GM23338 (cell line): ENCODE measurements around the gene DNAJA3. TPM values are rescaled to one million over a fixed set of nuclear protein-coding genes. Genes with fewer than 3 reads are reported as not detected.

Experiments used
- ATAC-seq: fragments of 200-7000 bp; cut with Tn5 transposase; 3 replicates; pipeline ENCODE4 v1.9.1; 2020
- DNase-seq: peaks from one replicate; pipeline ENCODE4 v3.0.0-alpha.2; 2015; ENCODE audit warnings: low spot score
- H2AFZ ChIP-seq: fragments of 200-600 bp; sonication (generic); 2 replicates; pipeline ENCODE4 v1.8.0; 2016; ENCODE audit warnings: antibody characterized with exemption, mild to moderate bottlenecking, moderate library complexity
- H3F3A ChIP-seq: fragments of 200-600 bp; sonication (generic); replicated peaks from 2 replicates; pipeline ENCODE4 v1.8.0; 2017; ENCODE audit warnings: antibody characterized with exemption, mixed run types, low read depth
- H3K27ac ChIP-seq: fragments of 200-600 bp; sonication (generic); 2 replicates; pipeline ENCODE4 v1.6.1; 2016; ENCODE audit warnings: low read depth
- H3K27me3 ChIP-seq: fragments of 200-600 bp; sonication (generic); 2 replicates; pipeline ENCODE4 v1.8.0; 2016; ENCODE audit warnings: mild to moderate bottlenecking, mixed run types, moderate library complexity; ENCODE audit not compliant: insufficient read depth
- H3K36me3 ChIP-seq: fragments of 200-600 bp; sonication (generic); 2 replicates; pipeline ENCODE4 v1.8.0; 2016; ENCODE audit warnings: mild to moderate bottlenecking; ENCODE audit not compliant: insufficient read depth
- H3K4me1 ChIP-seq: fragments of 200-600 bp; sonication (generic); 2 replicates; pipeline ENCODE4 v1.8.0; 2016; ENCODE audit warnings: mild to moderate bottlenecking, moderate library complexity; ENCODE audit not compliant: insufficient read depth
- H3K4me2 ChIP-seq: fragments of 200-600 bp; sonication (generic); 2 replicates; pipeline ENCODE4 v1.7.1; 2017; ENCODE audit warnings: mixed run types
- H3K4me3 ChIP-seq: fragments of 200-600 bp; sonication (generic); 2 replicates; pipeline ENCODE4 v1.6.1; 2016; ENCODE audit warnings: mixed run types
- H3K79me2 ChIP-seq: fragments of 200-600 bp; sonication (generic); replicated peaks from 2 replicates; pipeline ENCODE4 v1.8.0; 2017; ENCODE audit warnings: mild to moderate bottlenecking; ENCODE audit not compliant: insufficient read depth
- H3K9me2 ChIP-seq: fragments of 200-600 bp; sonication (generic); 2 replicates; pipeline ENCODE4 v1.8.0; 2017; ENCODE audit not compliant: insufficient read depth
- H4K20me1 ChIP-seq: fragments of 200-600 bp; sonication (generic); replicated peaks from 2 replicates; pipeline ENCODE4 v1.8.0; 2017; ENCODE audit warnings: mild to moderate bottlenecking; ENCODE audit not compliant: insufficient read depth
- H3K27ac Mint-ChIP-seq: 2 replicates; pipeline ENCODE4 v1.8.0; 2020; ENCODE audit warnings: inconsistent platforms, mild to moderate bottlenecking, moderate library complexity, mixed read lengths
- H3K27me3 Mint-ChIP-seq: 3 replicates; pipeline ENCODE4 v1.8.0; 2022; ENCODE audit warnings: low read depth, mild to moderate bottlenecking, moderate library complexity, mixed read lengths, inconsistent platforms; ENCODE audit not compliant: insufficient read depth, poor library complexity
- H3K36me3 Mint-ChIP-seq: 3 replicates; pipeline ENCODE4 v1.8.0; 2021; ENCODE audit warnings: low read depth, mild to moderate bottlenecking, inconsistent platforms, moderate library complexity, mixed read lengths
- H3K4me1 Mint-ChIP-seq: 3 replicates; pipeline ENCODE4 v1.8.0; 2020; ENCODE audit warnings: mild to moderate bottlenecking, inconsistent platforms, mixed read lengths
- H3K4me3 Mint-ChIP-seq: 3 replicates; pipeline ENCODE4 v1.8.0; 2021; ENCODE audit warnings: moderate library complexity, mild to moderate bottlenecking, inconsistent platforms, mixed read lengths
- H3K9me3 Mint-ChIP-seq: 3 replicates; pipeline ENCODE4 v1.8.0; 2020; ENCODE audit warnings: moderate library complexity, mild to moderate bottlenecking, inconsistent platforms, mixed read lengths
- CREB1 ChIP-seq: fragments of 250-450 bp; sonication (Bioruptor Pico); IDR thresholded peaks from 2 replicates; pipeline ENCODE4 v1.5.0; 2020; ENCODE audit warnings: low read depth, mild to moderate bottlenecking, moderate library complexity
- ETS1 ChIP-seq: IDR thresholded peaks from 2 replicates; pipeline ENCODE4 v1.6.1; 2016; ENCODE audit warnings: antibody characterized with exemption
- EZH2 ChIP-seq: fragments of 200-600 bp; sonication (generic); IDR thresholded peaks from one replicate; pipeline ENCODE4 v1.8.0; 2017; ENCODE audit warnings: antibody characterized with exemption, mild to moderate bottlenecking, low read depth; ENCODE audit not compliant: unreplicated experiment
- EZH2phosphoT487 ChIP-seq: fragments of 200-600 bp; sonication (generic); IDR thresholded peaks from one replicate; pipeline ENCODE4 v1.8.1; 2018; ENCODE audit warnings: antibody characterized with exemption; ENCODE audit not compliant: unreplicated experiment
- JUNB ChIP-seq: IDR thresholded peaks from one replicate; pipeline ENCODE4 v1.6.1; 2016; ENCODE audit warnings: antibody characterized with exemption; ENCODE audit not compliant: unreplicated experiment
- REST ChIP-seq: IDR thresholded peaks from one replicate; pipeline ENCODE4 v1.6.1; 2018; ENCODE audit warnings: antibody characterized with exemption; ENCODE audit not compliant: unreplicated experiment
- STAT1 ChIP-seq: IDR thresholded peaks from one replicate; pipeline ENCODE4 v1.6.1; 2016; ENCODE audit warnings: antibody characterized with exemption; ENCODE audit not compliant: unreplicated experiment
- ZNF331 ChIP-seq: fragments of 250-450 bp; sonication (Bioruptor Pico); IDR thresholded peaks from 2 replicates; pipeline ENCODE4 v1.5.0; 2020; ENCODE audit warnings: low read depth, mild to moderate bottlenecking, moderate library complexity
- ZNF462 ChIP-seq: fragments of 250-450 bp; sonication (Bioruptor Pico); IDR thresholded peaks from 2 replicates; pipeline ENCODE4 v1.5.0; 2020; ENCODE audit warnings: mild to moderate bottlenecking, moderate library complexity
- polyA plus RNA-seq: library from polyadenylated mRNA; unstranded; fragments of >200 nt; fragmentation: Nextera tagmentation; extraction: Ambion mirVana; gene quantifications from 2 replicates; pipeline ENCODE4 v1.2.1, GENCODE V29; 2016
- total RNA-seq: library from RNA; depleted of rRNA; stranded (reverse); fragments of >200 nt; shearing (Covaris generic); gene quantifications from 2 replicates; pipeline ENCODE4 v1.2.3, GENCODE V29; 2014

The DNAJA3 gene
- total and polyA plus RNA-seq, 2 experiments from 2014 or later, result 56.3 to 75.5 TPM

- H3F3A ChIP-seq, result 0 out of 2 replicates have a peak, but pooled peaks cover 8% of the 10 kb centered on the region
- no peak for ATAC-seq
- Mint-ChIP-seq H3K27ac (no peak overlapping the region), H3K27me3 (no peaks in the 10 kb centered on the region), H3K4me3 (no peak overlapping the region), H3K36me3 (peaks cover 7% of the 10 kb centered on the region; the same call in 2 of the 3 replicates), H3K9me3 (no peaks in the 10 kb centered on the region), H3K4me1 (no peaks in the 10 kb centered on the region)
- no peaks in the 10 kb centered on the region for H3K4me1 ChIP-seq
- no peak overlapping the region for H3K27ac ChIP-seq
- peaks cover 15% of the 10 kb centered on the region for H3K79me2 ChIP-seq
- no peaks in the 10 kb centered on the region for H3K36me3 ChIP-seq
- H4K20me1 ChIP-seq, result peaks cover 6% of the 10 kb centered on the region
- DNase-seq, result no peak
- H3K4me3 ChIP-seq, result no peak overlapping the region
- H3K9me2 ChIP-seq, result no peaks in the 10 kb centered on the region
- no peak for TF ChIP-seq EZH2phosphoT487
- no peak overlapping the region for H3K4me2 ChIP-seq
- H3K27me3 ChIP-seq, result no peaks in the 10 kb centered on the region
- H2AFZ ChIP-seq, result no peak overlapping the region
Observed at GRCh38 chr16:4486126-4486893, 60.6 kb downstream of the DNAJA3 start.

GRCh38 chr16:4487955-4488498 is 62.4 kb downstream of the DNAJA3 start:
- no peak overlapping the region for H3K4me2 ChIP-seq
- DNase-seq (no peak), ATAC-seq (no peak)
- H3K4me1 Mint-ChIP-seq, result no peaks in the 10 kb centered on the region
- no peak overlapping the region for H3K4me3 Mint-ChIP-seq
- peaks cover 8% of the 10 kb centered on the region for H3K36me3 Mint-ChIP-seq
- no peak overlapping the region for H2AFZ ChIP-seq
- H3K27me3 ChIP-seq, result no peaks in the 10 kb centered on the region
- no peak overlapping the region for H3K27ac ChIP-seq
- no peaks in the 10 kb centered on the region for H3K4me1 ChIP-seq
- H3K79me2 ChIP-seq, result peaks cover 7% of the 10 kb centered on the region; the same call in 1 of the 2 replicates
- no peak overlapping the region for H3K27ac Mint-ChIP-seq
- peaks cover 6% of the 10 kb centered on the region; the same call in 1 of the 2 replicates for H4K20me1 ChIP-seq
- no peaks in the 10 kb centered on the region for H3K9me2 ChIP-seq
- H3F3A ChIP-seq, result 0 out of 2 replicates have a peak, but pooled peaks cover 3% of the 10 kb centered on the region
- H3K4me3 ChIP-seq, result no peak overlapping the region
- no peaks in the 10 kb centered on the region for H3K27me3 Mint-ChIP-seq
- no peaks in the 10 kb centered on the region for H3K36me3 ChIP-seq
- H3K9me3 Mint-ChIP-seq, result peaks cover 2% of the 10 kb centered on the region; the same call in 1 of the 3 replicates
- no peak for TF ChIP-seq EZH2
- TF ChIP-seq ETS1, result no peak
- TF ChIP-seq CREB1 (CRISPR knock-in tag), result no peak
- TF ChIP-seq JUNB, result no peak
- TF ChIP-seq REST, result no peak
- TF ChIP-seq STAT1, result no peak
- no peak for TF ChIP-seq ZNF331 (CRISPR knock-in tag)
- TF ChIP-seq ZNF462 (CRISPR knock-in tag), result no peak
